NCI-H69 (cell line): Measurements from ENCODE around the gene TFF1.
A peak's percentile ranks its signal among the peaks of the same experiment; 100 is the strongest.

ENCODE experiments used
- DNase-seq: peaks from one replicate; lab custom pipeline; 2025; lab: John Stamatoyannopoulos, UW

TFF1 gene

DNA sequence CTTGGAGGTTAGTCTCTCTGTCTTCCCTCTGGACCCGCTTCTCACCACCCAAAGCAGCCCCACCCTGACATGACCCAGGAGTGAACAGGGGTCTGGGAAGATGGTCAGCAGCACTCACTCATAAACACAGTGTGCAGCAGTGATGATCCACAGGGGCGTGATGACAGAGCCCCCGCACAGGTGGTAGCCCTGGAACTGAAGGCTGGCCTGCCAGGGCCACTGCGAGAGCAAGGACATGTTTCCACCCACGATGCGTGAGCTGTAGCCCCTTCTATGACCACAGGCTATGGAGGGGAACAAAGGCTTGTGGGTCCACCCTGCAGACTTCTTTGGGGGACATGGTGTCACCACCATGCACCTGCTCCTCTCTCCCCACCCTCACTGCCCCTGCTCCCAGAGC lies 16.6 kb upstream of the TFF1 start:
- DNase-seq = no peak

DNA sequence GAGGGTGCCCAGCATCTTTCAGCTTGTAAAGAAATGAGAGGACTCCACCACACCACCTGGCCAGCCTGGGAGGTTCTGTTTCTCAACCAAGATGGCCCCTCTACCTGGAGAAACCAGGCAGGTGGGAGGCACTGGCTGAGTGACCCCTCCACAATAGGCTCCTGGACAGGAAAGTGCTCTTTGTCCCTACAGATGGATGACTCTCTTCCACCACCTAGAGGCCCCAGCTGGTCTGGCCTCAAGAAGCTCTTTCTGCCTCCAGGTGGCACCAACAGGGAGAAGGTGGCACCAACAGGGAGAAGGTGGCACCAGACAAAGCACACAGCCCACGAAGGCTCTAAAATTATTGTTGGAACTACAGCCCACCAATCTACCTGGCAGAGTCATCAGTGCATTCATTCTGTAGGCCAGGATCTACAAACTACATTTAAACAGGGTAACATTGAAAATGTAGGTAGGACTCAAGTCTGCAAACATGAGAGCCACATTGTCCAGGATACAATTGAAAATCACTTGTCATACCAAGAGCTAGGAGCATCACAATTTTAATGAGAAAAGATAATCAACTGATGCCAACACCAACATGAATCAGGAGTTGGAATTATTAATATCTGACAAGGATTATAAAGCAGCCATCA lies 15.1 kb upstream of the TFF1 start:
- DNase-seq = peak; percentile 85

DNA sequence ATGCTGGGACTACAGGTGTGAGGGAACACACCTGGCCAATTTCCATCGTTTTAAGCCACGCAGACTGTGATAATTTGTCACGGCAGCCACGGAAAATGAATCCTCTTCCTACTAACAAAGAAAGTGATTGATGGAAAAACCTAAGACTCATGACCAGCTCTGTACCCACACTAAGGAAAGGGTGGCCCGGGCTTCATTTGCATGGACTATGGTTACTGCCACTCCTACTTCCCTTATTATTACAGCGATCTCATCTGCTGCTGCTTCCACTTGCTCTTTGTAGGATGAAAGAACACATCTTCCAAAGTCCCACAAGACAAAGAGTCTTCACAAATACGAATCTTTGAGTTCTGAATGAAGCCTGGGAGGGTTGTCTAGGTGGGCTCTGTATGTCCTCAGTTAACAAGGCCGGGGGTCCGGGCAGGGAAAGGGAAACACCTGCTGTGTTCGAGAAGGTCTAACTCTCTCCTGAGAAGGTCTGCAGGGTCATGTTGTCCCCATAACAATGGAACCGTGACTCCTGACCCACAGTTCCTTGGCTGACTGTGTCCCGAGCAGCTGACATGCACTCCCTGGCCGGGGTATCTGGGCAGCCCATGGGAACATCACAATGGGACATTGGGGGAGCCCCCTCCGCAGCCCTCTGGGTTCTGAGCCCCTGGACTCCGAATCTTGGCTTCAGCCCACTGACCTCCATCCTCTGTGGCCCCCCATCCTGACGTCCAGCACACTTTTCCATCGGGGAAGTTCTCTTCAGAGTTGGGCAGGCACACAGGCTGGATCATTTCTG lies 13.3 kb upstream of the TFF1 start:
- no peak for DNase-seq

DNA sequence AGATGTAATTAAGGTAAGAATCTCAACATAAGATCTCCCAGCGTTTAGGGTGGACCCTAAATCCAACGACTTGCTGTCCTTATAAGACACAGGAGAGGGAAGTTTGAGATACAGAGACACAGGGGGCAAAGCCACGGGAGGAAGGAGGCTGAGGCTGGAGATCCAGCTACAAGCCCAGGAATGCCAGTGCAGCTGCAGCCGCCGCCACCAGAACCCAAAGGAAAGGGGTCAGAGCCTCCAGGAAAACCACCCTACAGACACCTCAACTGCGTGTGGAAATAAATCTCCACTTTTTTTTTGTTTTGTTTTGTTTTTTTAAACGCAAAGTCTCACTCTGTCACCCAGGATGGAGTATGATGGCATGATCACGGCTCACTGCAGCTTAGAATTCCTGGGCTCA lies 12.1 kb upstream of the TFF1 start:
- no peak for DNase-seq

DNA sequence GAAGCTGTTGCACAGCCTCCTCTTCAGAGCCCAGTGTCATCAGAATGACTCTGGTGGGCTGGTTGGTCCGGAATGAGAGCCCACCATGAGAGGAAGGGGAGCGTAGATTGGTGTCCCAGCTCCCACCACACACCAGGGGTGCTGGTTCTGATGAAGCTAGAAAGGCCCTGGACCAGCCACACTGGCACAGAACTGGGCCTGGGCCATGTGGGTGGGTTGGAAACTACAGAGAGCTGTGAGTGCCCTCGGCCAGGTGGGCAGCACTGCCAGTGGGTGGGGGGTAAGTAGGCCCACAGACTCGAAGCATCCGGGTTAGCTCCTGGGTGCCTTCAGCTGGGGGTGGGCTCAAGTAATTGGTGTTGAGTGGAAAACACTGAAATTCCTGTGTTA lies 11.6 kb upstream of the TFF1 start:
- DNase-seq = no peak

DNA sequence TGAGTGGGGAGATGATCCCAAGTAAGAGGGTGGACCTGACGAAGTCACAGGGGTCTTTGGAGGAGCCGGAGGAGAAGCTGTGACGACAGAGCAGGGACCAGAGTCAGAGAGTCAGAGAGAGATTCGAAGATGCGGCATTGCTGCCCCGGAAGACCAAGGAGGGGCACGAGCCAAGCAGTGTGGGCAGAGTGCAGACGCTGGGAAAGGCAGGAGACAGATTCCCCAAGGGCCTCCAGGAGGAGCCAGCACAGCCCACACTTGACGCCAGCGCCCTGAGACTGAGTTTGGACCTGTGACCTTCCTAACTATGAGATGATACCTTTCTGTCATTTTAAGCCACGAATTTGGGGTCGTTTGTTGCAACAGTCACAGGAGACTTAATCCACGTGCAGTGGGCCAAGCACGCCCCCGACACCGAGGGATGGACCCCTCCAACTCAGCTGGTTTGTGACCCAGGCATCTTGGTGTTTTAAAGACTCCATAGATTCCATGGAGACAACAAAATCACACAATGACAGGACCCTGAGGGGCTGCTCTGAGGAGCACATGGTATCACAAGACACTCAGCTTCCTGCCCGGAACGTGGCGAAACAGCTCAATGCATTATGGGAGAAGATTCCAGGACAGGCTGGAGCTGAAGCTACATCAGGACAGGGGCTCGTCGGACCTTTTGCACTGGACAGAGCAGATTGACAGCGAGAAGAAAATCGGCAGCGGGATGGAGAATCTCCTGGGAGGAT lies 11.0 kb upstream of the TFF1 start:
- DNase-seq = no peak

DNA sequence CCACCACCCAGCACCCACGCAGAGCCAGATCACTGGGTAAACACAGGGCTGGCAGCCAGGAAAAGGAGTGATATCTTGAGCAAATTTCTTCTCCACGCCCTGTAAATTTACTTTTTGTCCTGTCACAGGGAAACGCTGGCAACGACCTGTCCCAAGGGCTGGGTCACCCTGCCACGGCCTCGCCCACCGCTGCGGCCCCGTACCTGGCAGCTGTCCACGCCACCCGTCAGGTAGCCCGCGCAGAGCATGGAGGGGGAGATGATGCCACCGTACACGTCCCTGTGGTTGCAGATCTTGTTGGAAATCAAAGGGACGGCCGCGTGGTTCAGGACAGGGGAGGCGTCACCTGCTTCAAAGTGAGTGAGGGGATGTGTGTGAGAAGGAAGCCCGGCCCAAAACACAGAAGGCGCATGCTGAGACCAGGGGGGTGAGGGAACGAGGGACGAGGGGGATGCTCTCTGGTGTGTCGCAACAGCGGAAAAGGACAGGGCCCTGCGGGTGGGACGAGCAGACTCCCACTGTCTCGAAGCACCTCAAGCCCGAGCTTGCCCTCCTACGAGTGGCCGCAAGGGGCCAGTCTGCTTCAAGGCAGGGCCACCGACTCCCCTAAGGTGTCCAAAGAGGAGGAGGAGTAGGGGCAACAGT lies 10.1 kb upstream of the TFF1 start:
- peak; percentile 30 for DNase-seq

DNA sequence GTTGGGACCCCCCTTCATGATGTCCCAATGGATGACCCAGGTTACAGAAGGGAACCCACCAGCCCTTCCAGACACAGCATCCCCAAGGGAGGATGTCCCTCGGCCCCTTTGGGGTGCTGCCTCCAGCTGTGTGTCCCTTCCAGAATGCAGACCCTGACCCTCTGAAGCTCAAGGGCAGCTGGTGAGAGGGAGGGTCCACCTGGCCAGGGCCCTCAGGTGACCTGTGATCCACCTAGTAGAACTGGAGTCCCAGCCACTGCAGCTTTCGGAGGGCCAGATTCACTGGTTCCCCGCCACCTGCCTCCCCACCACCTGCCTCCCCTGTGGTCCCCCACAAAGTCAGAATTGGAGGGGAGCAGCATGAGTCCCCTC lies 9.6 kb upstream of the TFF1 start:
- DNase-seq = no peak

DNA sequence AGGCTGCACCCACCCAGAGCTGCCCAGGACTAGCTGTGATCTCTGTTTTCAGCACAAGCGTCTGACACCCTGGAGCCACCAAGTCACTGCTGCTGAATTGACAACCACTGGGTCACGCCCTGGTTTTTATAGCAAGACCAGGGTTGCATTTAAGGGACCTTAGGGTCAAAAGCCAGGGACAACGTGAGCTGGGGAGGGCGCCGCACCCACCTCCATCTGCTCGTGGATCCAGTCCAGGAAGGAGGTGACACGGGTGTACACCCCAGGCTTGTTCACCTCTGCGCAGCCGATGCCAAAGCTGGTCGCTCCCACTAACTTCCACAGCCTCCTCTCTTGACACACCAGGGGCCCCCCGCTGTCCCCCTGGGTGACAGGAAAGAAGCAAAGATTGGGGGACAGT lies 9.2 kb upstream of the TFF1 start:
- DNase-seq = no peak

DNA sequence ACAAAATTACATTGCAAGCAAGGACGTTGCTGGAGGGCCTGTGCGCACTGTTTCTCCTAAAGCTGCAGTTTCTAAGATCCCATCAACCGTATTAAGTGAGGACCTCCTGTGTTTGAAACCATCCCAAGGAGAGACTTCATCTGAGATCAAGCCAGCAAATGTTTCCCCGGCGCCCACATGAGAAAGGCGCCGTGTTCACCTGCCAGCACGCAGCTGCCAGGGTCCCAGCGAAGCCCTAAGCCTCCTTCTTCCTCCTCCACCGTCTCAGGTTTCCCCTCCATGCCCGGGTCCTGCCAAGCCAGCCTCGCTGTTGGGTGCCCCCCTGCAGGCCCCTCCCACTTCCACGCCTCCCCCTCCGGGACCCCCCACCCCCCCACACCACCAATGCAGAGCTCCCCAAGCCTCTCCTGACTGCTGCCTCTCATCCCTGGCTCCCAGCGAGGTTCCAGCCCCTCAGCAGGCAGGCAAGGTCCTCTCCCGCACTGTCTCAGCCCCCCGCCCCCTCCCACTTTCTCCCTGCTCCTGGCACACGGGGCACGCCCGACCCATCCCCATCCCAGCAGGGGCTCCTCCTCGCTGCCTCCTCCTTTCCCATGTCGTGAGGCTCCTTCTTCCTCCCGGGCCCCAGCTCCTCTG lies 8.6 kb upstream of the TFF1 start:
- DNase-seq = no peak

DNA sequence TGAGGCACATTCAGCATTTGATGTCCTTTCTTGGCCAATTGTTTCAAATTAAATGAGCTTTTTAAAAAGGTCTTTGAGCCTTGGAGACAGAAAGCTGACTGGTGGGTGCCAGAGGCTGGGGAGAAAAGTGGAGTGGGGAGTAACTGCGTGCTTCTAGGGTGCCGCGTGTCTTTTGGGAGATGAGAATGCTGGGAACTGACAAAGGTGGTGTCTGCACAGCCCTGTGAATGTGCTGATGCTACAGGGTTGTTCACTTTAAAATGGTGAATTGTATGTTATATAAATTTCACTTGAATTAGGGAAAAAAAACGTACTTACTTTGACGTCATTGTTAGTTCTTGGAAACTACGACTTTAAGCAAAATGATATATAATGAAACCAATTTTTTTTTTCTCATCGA lies 8.1 kb upstream of the TFF1 start:
- DNase-seq = no peak

DNA sequence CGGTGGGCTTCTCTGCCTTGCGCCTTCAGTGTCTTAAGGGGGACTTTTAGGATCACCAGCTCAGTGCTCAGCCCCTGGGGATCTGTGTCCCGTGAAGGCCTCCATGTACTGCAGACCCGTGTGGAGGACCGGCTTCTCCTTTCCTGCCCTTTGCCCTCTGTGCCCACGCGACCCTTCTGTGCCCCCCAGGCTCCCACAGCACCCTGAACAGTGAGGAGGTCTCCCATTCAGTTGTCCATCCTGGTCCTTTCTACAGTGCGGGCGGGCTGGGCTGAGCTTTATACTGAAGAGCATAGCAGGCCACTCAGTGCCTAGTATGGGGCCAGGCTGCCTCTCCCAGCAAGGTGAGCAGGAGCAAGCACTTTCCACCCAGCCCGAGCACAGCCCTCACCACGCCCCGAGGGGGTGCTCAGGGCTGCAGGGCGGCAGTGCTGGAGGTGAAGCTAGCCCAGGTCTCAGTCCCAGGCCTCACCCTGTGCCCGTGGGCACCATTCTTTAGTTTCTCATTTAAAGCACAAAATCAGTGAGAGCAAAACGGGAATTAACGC lies 7.6 kb upstream of the TFF1 start:
- no peak for DNase-seq

DNA sequence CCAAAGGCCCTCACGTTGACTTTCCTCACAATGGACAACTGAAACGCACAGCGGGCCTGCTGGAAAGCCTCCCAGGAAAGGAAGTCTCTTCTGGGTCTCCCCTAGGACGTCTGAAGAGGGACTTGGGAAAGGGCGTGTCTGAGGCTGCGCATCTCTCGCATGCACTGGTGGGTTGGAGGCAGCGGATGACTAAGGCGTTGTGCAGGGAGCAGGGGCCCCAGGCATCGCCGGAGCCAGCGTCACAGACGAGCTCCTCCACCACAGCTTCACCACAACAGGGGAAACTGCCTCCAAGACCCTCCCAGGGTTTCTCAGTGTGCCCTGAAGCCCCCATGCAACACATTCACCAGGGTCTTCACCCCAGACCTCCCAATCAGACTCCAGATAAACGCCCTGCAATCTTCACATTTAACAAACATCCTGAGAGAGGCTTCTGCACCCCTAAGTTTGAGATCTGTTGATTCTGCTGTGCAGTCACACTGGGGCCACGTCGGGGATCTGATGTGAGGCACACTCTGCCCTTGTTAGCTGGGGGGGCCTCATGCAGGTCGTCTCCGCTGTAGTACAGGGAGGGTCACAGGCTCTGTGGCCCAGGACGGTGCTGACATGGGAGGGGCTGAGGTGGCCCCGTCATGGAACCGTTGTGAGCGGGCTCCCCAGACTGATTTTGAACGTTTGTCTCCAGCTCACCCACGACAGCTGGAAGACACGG lies 7.0 kb upstream of the TFF1 start:
- no peak for DNase-seq

DNA sequence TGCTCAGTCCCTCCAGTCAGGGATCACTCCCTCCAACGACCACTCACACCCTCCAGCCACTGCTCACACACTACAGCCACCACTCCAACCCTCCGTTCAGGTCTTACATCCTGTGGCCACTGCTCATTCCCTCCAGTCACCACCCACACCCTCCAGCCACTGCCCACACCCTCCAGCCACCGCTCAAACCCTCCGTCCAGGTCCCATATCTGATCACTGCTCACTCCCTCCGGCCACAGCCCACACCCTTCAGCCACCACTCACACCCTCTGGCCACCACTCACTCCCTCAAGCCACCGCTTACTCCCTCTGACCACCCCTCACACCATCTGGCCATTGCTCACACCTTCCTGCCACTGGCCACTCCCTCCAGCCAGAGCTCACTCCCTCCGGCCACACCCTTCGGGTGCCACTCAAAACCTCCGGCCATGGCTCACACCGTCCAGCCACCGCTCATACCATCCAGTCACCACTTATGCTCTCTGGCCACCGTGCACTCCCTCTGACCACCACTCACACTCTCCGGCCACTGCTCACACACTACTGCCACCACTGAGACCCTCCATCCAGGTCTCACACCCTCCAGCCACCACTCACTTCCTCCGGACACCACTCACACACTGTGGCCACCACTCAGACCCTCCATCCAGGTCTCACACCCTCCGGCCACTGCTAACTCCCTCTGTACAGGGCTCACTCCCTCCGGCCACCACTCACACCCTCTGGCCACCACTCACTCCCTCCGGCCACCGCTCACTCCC lies 4.7 kb upstream of the TFF1 start:
- no peak for DNase-seq

DNA sequence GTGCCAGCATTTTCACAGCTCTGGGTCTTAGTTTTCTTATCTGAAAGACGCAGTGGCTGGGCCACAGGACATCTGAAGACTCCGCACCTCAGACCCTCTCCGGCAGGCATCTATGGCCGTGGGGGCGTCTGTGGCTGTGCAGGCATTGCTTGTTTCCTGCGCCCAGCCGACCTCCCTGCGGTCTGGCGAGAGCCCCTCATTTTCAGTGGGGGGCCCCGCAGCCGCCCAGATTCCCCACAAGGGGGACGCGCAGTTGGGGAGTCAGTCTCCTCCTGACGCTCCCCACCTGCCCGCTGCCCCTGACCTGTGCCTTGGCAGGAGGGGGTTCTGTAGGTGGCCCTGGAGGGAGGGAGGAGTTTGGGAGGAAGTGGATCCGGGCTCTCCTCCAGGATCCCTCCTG lies 3.5 kb upstream of the TFF1 start:
- no peak for DNase-seq

DNA sequence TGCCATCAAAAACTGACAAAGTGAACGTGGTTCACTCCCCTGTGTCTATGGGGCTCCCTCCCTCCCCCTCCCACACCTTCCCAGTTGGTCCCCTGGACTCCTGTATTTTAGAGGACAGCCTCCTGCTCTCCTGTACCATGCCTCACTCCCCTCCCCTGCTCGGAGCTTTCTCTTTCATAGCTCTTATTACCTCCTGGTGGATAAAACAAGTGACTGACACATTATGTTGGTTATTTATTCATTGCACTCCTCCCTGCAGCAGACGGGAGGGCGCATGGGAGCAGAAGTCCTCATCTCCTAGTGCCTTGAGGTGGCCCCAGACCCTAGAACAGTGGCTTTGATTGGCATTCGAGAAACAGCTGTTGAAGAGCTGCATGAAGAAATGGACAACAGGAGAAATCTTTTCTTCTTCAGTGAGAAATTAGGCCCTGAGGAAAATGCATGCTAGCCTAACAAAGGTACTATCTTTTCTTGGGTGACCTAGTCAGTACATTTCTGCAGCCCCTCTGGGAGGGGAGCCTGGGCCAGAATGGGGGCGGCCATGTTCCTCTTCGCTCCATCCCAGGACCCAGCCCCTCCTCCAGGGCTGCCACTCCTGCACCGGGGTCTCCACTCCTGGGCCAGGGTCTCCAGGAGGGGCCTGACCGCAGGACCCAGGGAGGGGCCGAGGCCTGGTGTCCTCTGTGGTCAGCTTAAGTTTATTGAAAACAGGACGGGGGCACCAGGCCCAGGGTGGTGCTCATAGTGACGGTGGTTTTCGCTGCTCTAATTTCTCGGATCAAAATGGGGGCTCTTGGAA lies 1.2 kb upstream of the TFF1 start:
- peak; percentile 35 for DNase-seq

DNA sequence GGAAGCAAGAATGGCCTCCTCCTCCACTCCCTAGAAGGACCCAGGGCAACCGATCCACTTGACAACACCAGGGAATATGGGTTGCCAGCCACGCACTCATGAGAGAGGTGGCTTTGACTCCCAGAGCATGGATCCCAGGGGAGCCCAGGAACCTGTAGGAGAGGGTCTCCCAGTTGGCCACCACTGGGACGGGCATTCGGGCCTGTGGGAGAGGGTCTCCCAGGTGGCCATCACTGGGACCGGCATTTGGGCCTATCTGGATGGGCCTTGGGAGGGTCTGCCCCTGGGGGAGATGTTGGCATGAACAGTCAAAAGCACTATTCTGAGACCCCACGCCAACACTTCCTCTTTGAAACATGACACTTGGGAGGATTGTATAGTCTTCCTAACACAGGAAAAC lies 565 bp downstream of the TFF1 start:
- no peak for DNase-seq

DNA sequence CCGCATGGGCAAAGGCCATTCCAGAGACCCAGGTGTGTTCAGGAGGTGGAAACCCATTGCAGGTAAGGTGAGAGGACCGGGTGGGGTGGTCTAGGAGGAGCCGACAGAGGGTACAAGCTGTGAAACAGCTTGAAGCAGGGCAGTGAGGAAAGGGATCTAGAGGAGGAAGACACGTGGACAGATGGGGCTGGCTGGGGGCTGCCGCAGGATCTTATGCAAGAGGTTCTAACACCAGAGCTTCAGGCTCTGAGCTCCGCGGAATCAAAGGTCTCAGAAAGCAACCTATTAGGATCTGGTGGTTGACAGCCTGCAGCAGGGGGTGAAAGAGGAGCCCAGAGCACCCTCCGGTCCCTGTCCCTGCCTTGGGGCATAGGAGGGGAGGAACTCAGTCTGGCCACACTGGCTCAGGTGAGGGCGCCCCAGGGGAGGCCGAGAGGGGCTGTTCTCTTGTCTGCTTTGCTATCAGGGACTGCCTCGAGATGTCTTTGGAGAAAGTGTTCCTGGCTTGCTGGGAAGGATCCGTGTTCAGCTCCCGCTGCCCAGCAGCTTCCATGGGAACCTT lies 1.9 kb downstream of the TFF1 start:
- DNase-seq = no peak

DNA sequence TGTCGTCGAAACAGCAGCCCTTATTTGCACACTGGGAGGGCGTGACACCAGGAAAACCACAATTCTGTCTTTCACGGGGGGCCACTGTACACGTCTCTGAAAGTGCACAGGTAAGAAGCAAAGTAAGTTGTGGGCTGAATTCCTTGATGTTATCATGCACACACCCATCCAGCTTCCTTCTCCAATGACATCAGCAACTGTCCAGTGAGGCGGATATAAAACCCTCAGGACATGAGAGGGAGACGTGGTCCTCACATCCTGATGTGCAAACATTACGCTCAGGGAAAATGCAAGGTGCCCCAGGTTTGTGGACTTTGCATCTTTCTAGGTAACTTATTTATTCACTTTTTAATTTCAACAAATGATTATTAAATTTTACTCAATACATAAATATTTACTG lies 3.0 kb downstream of the TFF1 start:
- no peak for DNase-seq
